HCT116 (cell line): ENCODE data around the gene ACOT7. TPM values are rescaled to one million over a fixed set of nuclear protein-coding genes. Genes with fewer than 3 reads are reported as not detected.

Experiments used
- ATAC-seq: fragments of 200-7000 bp; cut with Tn5 transposase; 2 replicates; pipeline ENCODE4 v1.9.1; 2020; ENCODE audit warnings: mild to moderate bottlenecking, moderate library complexity
- BruUV-seq: library from RNA; stranded (reverse); fragments of 400-500 nt; replicated peaks from 2 replicates; lab custom pipeline; 2021; lab: Mats Ljungman, UMichigan
- CTCF ChIA-PET: fragments of 300-600 bp; sonication (Branson Sonifier 250); formaldehyde crosslinking; loops from one replicate; lab custom pipeline; 2021; ENCODE audit warnings: antibody characterized with exemption; lab: Charles Lee
- POLR2A ChIA-PET: fragments of 300-600, 350-600 bp; sonication (Branson Sonifier 250); formaldehyde crosslinking; loops from one replicate; lab custom pipeline; 2021; ENCODE audit warnings: antibody characterized with exemption; lab: Charles Lee
- RAD21 ChIA-PET, 2 experiments: fragments of 300-600 bp; sonication (Branson Sonifier 250); formaldehyde crosslinking; loops; one replicate each; lab custom pipeline; 2023; ENCODE audit warnings: low total read pairs in 2 of 2; ENCODE audit not compliant: uncharacterized antibody in 2 of 2, unreplicated experiment in 2 of 2, low non-redundant PET in 1 of 2; lab: Charles Lee
- DNase-seq: peaks from one replicate; pipeline ENCODE4 v3.0.0-alpha.2; 2010; ENCODE audit warnings: low read depth, low spot score
- H2AFZ ChIP-seq: fragments of 200-600 bp; shearing (Covaris generic), sonication (generic); 2 replicates; pipeline ENCODE4 v1.6.1; 2017; ENCODE audit warnings: low read depth, mixed run types, mixed read lengths, antibody characterized with exemption, low read length; ENCODE audit not compliant: poor library complexity, severe bottlenecking
- H3K27ac ChIP-seq: 2 replicates; pipeline ENCODE4 v1.5.1; 2012; ENCODE audit warnings: low read depth, low read length
- H3K27me3 ChIP-seq: fragments of 200-600 bp; sonication (generic); 2 replicates; pipeline ENCODE4 v1.6.1; 2016; ENCODE audit warnings: mixed run types, low read length, mixed read lengths; ENCODE audit not compliant: insufficient read depth
- H3K36me3 ChIP-seq, 2 experiments: fragments of 200-500 bp in 1 of 2; fragments of 200-600 bp in 1 of 2; sonication (Bioruptor generic) in 1 of 2; sonication (generic) in 1 of 2; 2 replicates each; pipeline versions ENCODE4 v1.5.1 to v1.6.1; 2014 to 2016; ENCODE audit warnings: low read length in 2 of 2, inconsistent platforms in 1 of 2, mixed read lengths in 1 of 2, mixed run types in 1 of 2; ENCODE audit not compliant: insufficient read depth in 2 of 2, control insufficient read depth in 1 of 2
- H3K4me1 ChIP-seq, 2 experiments: fragments of 200-600 bp in 1 of 2; sonication (generic) in 1 of 2; 2 replicates each; pipeline versions ENCODE4 v1.5.1 to v1.6.1; 2012 to 2017; ENCODE audit warnings: low read length in 2 of 2, inconsistent platforms in 1 of 2, mild to moderate bottlenecking in 1 of 2, mixed read lengths in 1 of 2, mixed run types in 1 of 2, moderate library complexity in 1 of 2; ENCODE audit not compliant: insufficient read depth in 2 of 2, control insufficient read depth in 1 of 2
- H3K4me2 ChIP-seq: fragments of 200-600 bp; sonication (generic); 2 replicates; pipeline ENCODE4 v1.6.1; 2017; ENCODE audit warnings: mixed run types, low read length, mixed read lengths
- H3K4me3 ChIP-seq, 2 experiments: fragments of 200-600 bp in 1 of 2; sonication (generic) in 1 of 2; replicated peaks in 1 of 2; 2 replicates each; pipeline ENCODE4 v1.5.1; 2011 to 2016; ENCODE audit warnings: low read length in 2 of 2, control low read depth in 1 of 2, low read depth in 1 of 2, mild to moderate bottlenecking in 1 of 2, mixed read lengths in 1 of 2, mixed run types in 1 of 2
- H3K79me2 ChIP-seq: fragments of 200-600 bp; sonication (generic); 2 replicates; pipeline ENCODE4 v1.6.1; 2017; ENCODE audit warnings: mild to moderate bottlenecking, mixed run types, low read length, moderate library complexity, mixed read lengths; ENCODE audit not compliant: insufficient read depth
- H3K9ac ChIP-seq: fragments of 200-600 bp; sonication (generic); 2 replicates; pipeline ENCODE4 v1.6.1; 2016; ENCODE audit warnings: low read length, mixed read lengths
- H3K9me2 ChIP-seq: fragments of 200-600 bp; sonication (generic), shearing (Covaris generic); 2 replicates; pipeline ENCODE4 v1.6.1; 2017; ENCODE audit warnings: mixed run types, mild to moderate bottlenecking, moderate library complexity; ENCODE audit not compliant: insufficient read depth
- H3K9me3 ChIP-seq, 2 experiments: fragments of 200-500 bp in 1 of 2; fragments of 200-600 bp in 1 of 2; sonication (Bioruptor generic) in 1 of 2; sonication (generic) in 1 of 2; 2 replicates each; pipeline ENCODE4 v1.6.1; 2014 to 2017; ENCODE audit warnings: low read length in 2 of 2, mixed read lengths in 2 of 2, inconsistent platforms in 1 of 2, low read depth in 1 of 2, mild to moderate bottlenecking in 1 of 2, mixed run types in 1 of 2, moderate library complexity in 1 of 2; ENCODE audit not compliant: control insufficient read depth in 1 of 2, insufficient read depth in 1 of 2
- H4K20me1 ChIP-seq: fragments of 200-600 bp; sonication (generic), shearing (Covaris generic); 2 replicates; pipeline ENCODE4 v1.6.1; 2017; ENCODE audit warnings: mixed run types, mild to moderate bottlenecking, moderate library complexity; ENCODE audit not compliant: insufficient read depth
- CBX3 ChIP-seq: IDR thresholded peaks from 2 replicates; pipeline ENCODE4 v1.6.1; 2012; ENCODE audit warnings: low read depth
- EGR1 ChIP-seq: IDR thresholded peaks from 2 replicates; pipeline ENCODE4 v1.6.1; 2012; ENCODE audit warnings: low read depth
- ELF1 ChIP-seq: IDR thresholded peaks from 2 replicates; pipeline ENCODE4 v1.6.1; 2012; ENCODE audit warnings: low read depth, borderline replicate concordance
- EZH2phosphoT487 ChIP-seq: fragments of 200-600 bp; IDR thresholded peaks from 2 replicates; pipeline ENCODE4 v1.6.1; 2018; ENCODE audit warnings: antibody characterized with exemption, borderline replicate concordance
- JUND ChIP-seq: IDR thresholded peaks from 2 replicates; pipeline ENCODE4 v1.6.1; 2012
- MAX ChIP-seq: IDR thresholded peaks from 2 replicates; pipeline ENCODE4 v1.6.1; 2012
- POLR2A ChIP-seq: IDR thresholded peaks from 2 replicates; pipeline ENCODE4 v1.7.0; 2011; ENCODE audit warnings: borderline replicate concordance; ENCODE audit not compliant: insufficient read depth, insufficient read length; ENCODE audit errors: extremely low read depth
- POLR2AphosphoS5 ChIP-seq: IDR thresholded peaks from 2 replicates; pipeline ENCODE4 v1.6.1; 2011; ENCODE audit warnings: mild to moderate bottlenecking, low read depth, low read length, moderate library complexity
- TCF7L2 ChIP-seq: IDR thresholded peaks from 2 replicates; pipeline ENCODE4 v1.7.0; 2011; ENCODE audit warnings: borderline replicate concordance, inconsistent platforms; ENCODE audit not compliant: insufficient read depth, insufficient read length; ENCODE audit errors: extremely low read depth
- YY1 ChIP-seq: IDR thresholded peaks from 2 replicates; pipeline ENCODE4 v1.6.1; 2011; ENCODE audit warnings: low read length, low read depth, moderate library complexity, mild to moderate bottlenecking; ENCODE audit not compliant: insufficient replicate concordance; ENCODE audit errors: extremely low read depth
- intact Hi-C: fragments of 100-400 bp; cut with micrococcal nuclease; formaldehyde crosslinking; loops from 2 replicates; pipeline ENCODE4 v1.10.0; 2022
- total RNA-seq: library from RNA; stranded (reverse); gene quantifications from one replicate; pipeline ENCODE4 v1.2.1, GENCODE V29; 2021; ENCODE audit not compliant: unreplicated experiment
- TF ChIP-seq, protein P1 (sequence below): IDR thresholded peaks from 2 replicates; pipeline ENCODE4 v1.6.1; 2012; ENCODE audit warnings: low read depth
- TF ChIP-seq, protein P2 (sequence below): IDR thresholded peaks from 2 replicates; pipeline ENCODE4 v1.6.1; 2011; ENCODE audit warnings: mild to moderate bottlenecking, low read length, moderate library complexity; ENCODE audit not compliant: insufficient replicate concordance; ENCODE audit errors: extremely low read depth

ACOT7 gene
- total RNA-seq, 1 experiment from 2014 or later = 162 TPM

- TF ChIP-seq, protein P1, sequence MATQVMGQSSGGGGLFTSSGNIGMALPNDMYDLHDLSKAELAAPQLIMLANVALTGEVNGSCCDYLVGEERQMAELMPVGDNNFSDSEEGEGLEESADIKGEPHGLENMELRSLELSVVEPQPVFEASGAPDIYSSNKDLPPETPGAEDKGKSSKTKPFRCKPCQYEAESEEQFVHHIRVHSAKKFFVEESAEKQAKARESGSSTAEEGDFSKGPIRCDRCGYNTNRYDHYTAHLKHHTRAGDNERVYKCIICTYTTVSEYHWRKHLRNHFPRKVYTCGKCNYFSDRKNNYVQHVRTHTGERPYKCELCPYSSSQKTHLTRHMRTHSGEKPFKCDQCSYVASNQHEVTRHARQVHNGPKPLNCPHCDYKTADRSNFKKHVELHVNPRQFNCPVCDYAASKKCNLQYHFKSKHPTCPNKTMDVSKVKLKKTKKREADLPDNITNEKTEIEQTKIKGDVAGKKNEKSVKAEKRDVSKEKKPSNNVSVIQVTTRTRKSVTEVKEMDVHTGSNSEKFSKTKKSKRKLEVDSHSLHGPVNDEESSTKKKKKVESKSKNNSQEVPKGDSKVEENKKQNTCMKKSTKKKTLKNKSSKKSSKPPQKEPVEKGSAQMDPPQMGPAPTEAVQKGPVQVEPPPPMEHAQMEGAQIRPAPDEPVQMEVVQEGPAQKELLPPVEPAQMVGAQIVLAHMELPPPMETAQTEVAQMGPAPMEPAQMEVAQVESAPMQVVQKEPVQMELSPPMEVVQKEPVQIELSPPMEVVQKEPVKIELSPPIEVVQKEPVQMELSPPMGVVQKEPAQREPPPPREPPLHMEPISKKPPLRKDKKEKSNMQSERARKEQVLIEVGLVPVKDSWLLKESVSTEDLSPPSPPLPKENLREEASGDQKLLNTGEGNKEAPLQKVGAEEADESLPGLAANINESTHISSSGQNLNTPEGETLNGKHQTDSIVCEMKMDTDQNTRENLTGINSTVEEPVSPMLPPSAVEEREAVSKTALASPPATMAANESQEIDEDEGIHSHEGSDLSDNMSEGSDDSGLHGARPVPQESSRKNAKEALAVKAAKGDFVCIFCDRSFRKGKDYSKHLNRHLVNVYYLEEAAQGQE = no peak
- no peak for TF ChIP-seq POLR2A
- TF ChIP-seq YY1 = no peak
- no peak for TF ChIP-seq JUND
Measured at GRCh38 chr1:6235296-6235677, 158.3 kb downstream of the ACOT7 start (continued).

GRCh38 chr1:6234502-6235295 is 158.9 kb downstream of the ACOT7 start:
- Histone ChIP-seq H3K9me2 (no peaks in the 10 kb centered on the region), H3K27me3 (no peaks in the 10 kb centered on the region), H3K4me3 (peak overlapping the region; percentile 86 to 87), H4K20me1 (no peaks in the 10 kb centered on the region; the same call in 1 of the 2 replicates), H2AFZ (no peak overlapping the region), H3K36me3 (peaks cover 17 to 32% of the 10 kb centered on the region in 2 experiments; a peak in 3 of 4 replicates), H3K27ac (peak overlapping the region; percentile 67), H3K9ac (peak overlapping the region; percentile 91), H3K4me1 (peaks cover 13 to 41% of the 10 kb centered on the region in 2 experiments), H3K9me3 (no peaks in the 10 kb centered on the region), H3K4me2 (peak overlapping the region; percentile 91), H3K79me2 (peaks cover 53% of the 10 kb centered on the region)
- POLR2A ChIA-PET = interaction anchor here (1.4 kb wide), 1 partner anchor 28 kb away, joined by 5 read pairs; the partner anchor contains the start of gene RNF207
- CTCF ChIA-PET = interaction anchor here (2.1 kb wide), 1 partner anchor 30 kb away, joined by 12 read pairs; no protein-coding TSS in a partner anchor
- no peak for ATAC-seq
- DNase-seq = no peak
- RAD21 ChIA-PET = no interaction called here
- intact Hi-C loops = loop anchor here (1.0 kb wide), 1 partner anchor 29 kb away; no protein-coding TSS in a partner anchor
- TF ChIP-seq EZH2phosphoT487 (no peak), ELF1 (no peak), POLR2A (no peak), CBX3 (no peak), MAX (no peak), POLR2AphosphoS5 (no peak), TCF7L2 (no peak), EGR1 (no peak)
- TF ChIP-seq, protein P2, sequence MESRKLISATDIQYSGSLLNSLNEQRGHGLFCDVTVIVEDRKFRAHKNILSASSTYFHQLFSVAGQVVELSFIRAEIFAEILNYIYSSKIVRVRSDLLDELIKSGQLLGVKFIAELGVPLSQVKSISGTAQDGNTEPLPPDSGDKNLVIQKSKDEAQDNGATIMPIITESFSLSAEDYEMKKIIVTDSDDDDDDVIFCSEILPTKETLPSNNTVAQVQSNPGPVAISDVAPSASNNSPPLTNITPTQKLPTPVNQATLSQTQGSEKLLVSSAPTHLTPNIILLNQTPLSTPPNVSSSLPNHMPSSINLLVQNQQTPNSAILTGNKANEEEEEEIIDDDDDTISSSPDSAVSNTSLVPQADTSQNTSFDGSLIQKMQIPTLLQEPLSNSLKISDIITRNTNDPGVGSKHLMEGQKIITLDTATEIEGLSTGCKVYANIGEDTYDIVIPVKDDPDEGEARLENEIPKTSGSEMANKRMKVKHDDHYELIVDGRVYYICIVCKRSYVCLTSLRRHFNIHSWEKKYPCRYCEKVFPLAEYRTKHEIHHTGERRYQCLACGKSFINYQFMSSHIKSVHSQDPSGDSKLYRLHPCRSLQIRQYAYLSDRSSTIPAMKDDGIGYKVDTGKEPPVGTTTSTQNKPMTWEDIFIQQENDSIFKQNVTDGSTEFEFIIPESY = no peak
- no TSS peak for BruUV-seq
